CD8-positive, alpha-beta memory T cell (primary cell): ENCODE data around the gene ANKRD13C. TPM values are rescaled to one million over a fixed set of nuclear protein-coding genes. Genes with fewer than 3 reads are reported as not detected.
"Not testable (repeated sequence)": the region's sequence is repeated elsewhere in the genome, so short reads cannot be mapped to it uniquely, and the experiment has no call there.

ENCODE experiments used
- CTCF ChIA-PET: fragments of 350-600 bp; sonication (Branson Sonifier 250); formaldehyde crosslinking; loops from one replicate; lab custom pipeline; 2021; ENCODE audit warnings: antibody characterized with exemption; lab: Charles Lee
- POLR2A ChIA-PET: fragments of 350-600 bp; sonication (Branson Sonifier 250); formaldehyde crosslinking; loops from one replicate; lab custom pipeline; 2021; ENCODE audit warnings: antibody characterized with exemption; lab: Charles Lee
- DNase-seq, 5 donors: peaks; one replicate each; pipeline versions ENCODE4 v3.0.0 to v3.0.0-alpha.2; 2020 to 2022; ENCODE audit warnings: mixed read lengths in 1 of 5
- H3K27ac ChIP-seq: one replicate; pipeline ENCODE4 v1.7.0; 2013; ENCODE audit warnings: low read depth, mild to moderate bottlenecking, low read length, moderate library complexity
- H3K27me3 ChIP-seq: 2 replicates; pipeline ENCODE4 v1.7.0; 2013; ENCODE audit warnings: low read length, mild to moderate bottlenecking; ENCODE audit not compliant: insufficient read depth, poor library complexity, severe bottlenecking
- H3K36me3 ChIP-seq: 2 replicates; pipeline ENCODE4 v1.7.0; 2013; ENCODE audit warnings: mild to moderate bottlenecking, low read length, moderate library complexity; ENCODE audit not compliant: insufficient read depth
- H3K4me1 ChIP-seq: 2 replicates; pipeline ENCODE4 v1.7.0; 2013; ENCODE audit warnings: mild to moderate bottlenecking, low read length, moderate library complexity; ENCODE audit not compliant: insufficient read depth
- H3K4me3 ChIP-seq: 2 replicates; pipeline ENCODE4 v1.7.0; 2013; ENCODE audit warnings: mild to moderate bottlenecking, low read length
- H3K9me3 ChIP-seq: 2 replicates; pipeline ENCODE4 v1.7.0; 2013; ENCODE audit warnings: mild to moderate bottlenecking, low read length
- H3K27ac Mint-ChIP-seq, 8 donors: one replicate each; pipeline ENCODE4 v1.8.0; 2020 to 2021; ENCODE audit warnings: mixed read lengths in 8 of 8, mild to moderate bottlenecking in 6 of 8, inconsistent platforms in 3 of 8, moderate library complexity in 3 of 8
- H3K27me3 Mint-ChIP-seq, 2 donors: one replicate each; pipeline ENCODE4 v1.8.0; 2020 to 2021; ENCODE audit warnings: mixed read lengths in 2 of 2, mild to moderate bottlenecking in 1 of 2, moderate library complexity in 1 of 2
- H3K36me3 Mint-ChIP-seq, 3 donors: one replicate each; pipeline ENCODE4 v1.8.0; 2020 to 2021; ENCODE audit warnings: mixed read lengths in 3 of 3, inconsistent platforms in 1 of 3, mild to moderate bottlenecking in 1 of 3
- H3K4me1 Mint-ChIP-seq, 3 donors: one replicate each; pipeline ENCODE4 v1.8.0; 2020 to 2021; ENCODE audit warnings: mixed read lengths in 3 of 3, inconsistent platforms in 1 of 3, mild to moderate bottlenecking in 1 of 3
- H3K4me3 Mint-ChIP-seq, 7 donors: one replicate each; pipeline ENCODE4 v1.8.0; 2020 to 2021; ENCODE audit warnings: mixed read lengths in 7 of 7, mild to moderate bottlenecking in 6 of 7, moderate library complexity in 4 of 7, inconsistent platforms in 2 of 7
- H3K9me3 Mint-ChIP-seq, 5 donors: one replicate each; pipeline ENCODE4 v1.8.0; 2020 to 2022; ENCODE audit warnings: mixed read lengths in 5 of 5, mild to moderate bottlenecking in 3 of 5, moderate library complexity in 2 of 5, inconsistent platforms in 1 of 5
- polyA plus RNA-seq: library from polyadenylated mRNA; unstranded; fragments of 300-500 nt; fragmentation: Illumina TruSeq; gene quantifications from one replicate; pipeline ENCODE4 v1.2.3, GENCODE V29; 2021
- total RNA-seq, 2 experiments: library from RNA; stranded (reverse); gene quantifications; one replicate each; pipeline ENCODE4 v1.2.3, GENCODE V29; 2021

ANKRD13C gene
- total and polyA plus RNA-seq, 3 experiments from 2014 or later = 15.9 to 30.9 (median 29.4) TPM

DNA sequence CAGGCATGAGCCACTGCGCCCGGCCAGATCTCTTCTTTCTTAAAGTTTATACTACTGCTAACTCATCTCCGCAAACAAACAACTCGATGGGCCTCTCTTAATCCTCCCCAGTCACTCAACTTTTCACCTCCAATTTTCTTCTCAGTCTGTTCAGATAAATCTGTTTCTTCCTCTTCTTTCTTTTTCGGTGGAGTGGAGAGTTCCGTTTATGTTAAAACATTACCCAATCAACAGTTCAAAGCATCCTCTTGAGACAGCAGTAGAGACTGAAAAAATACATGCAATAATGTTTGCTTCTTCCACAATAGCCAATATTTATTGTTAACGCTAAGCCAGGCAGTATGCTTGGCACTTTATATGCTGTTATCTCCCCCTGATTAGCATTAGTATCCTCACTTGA lies 1.4 kb upstream of the ANKRD13C start:
- ChIA-PET POLR2A (interaction anchor here (0.6 kb wide), 1 partner anchor 10 kb away, joined by 3 read pairs; no protein-coding TSS in a partner anchor), CTCF (no interaction called here)
- H3K4me3 Mint-ChIP-seq = peak overlapping the region; percentile 70 to 99 (median 96)
- H3K36me3 Mint-ChIP-seq = peaks cover 0 to 24% (median 0%) of the 10 kb centered on the region in 3 donors
- DNase-seq = no peak
- H3K27me3 Mint-ChIP-seq = peaks cover 0 to 6% of the 10 kb centered on the region in 2 donors
- peaks cover 31% of the 10 kb centered on the region for H3K4me1 ChIP-seq
- no peaks in the 10 kb centered on the region for H3K9me3 ChIP-seq
- peaks cover 0 to 3% (median 0%) of the 10 kb centered on the region in 5 donors for H3K9me3 Mint-ChIP-seq
- H3K27ac Mint-ChIP-seq = peak overlapping the region in 6 of 8 donors; percentile 76 to 98 (median 96)
- no peaks in the 10 kb centered on the region for H3K36me3 ChIP-seq
- H3K4me1 Mint-ChIP-seq = peaks cover 35 to 49% (median 47%) of the 10 kb centered on the region in 3 donors
- H3K27me3 ChIP-seq = no peaks in the 10 kb centered on the region
- no peak overlapping the region for H3K4me3 ChIP-seq
- peak overlapping the region; percentile 98 for H3K27ac ChIP-seq

GRCh38 chr1:70355111-70355407 lies 537 bp upstream of the ANKRD13C start:
- Mint-ChIP-seq H3K4me1 (peaks cover 42 to 57% (median 55%) of the 10 kb centered on the region in 3 donors), H3K9me3 (peaks cover 0 to 3% (median 0%) of the 10 kb centered on the region in 5 donors), H3K27me3 (peaks cover 0 to 6% of the 10 kb centered on the region in 2 donors), H3K4me3 (peak overlapping the region; percentile 94 to 99 (median 96)), H3K36me3 (peaks cover 0 to 30% (median under 1%) of the 10 kb centered on the region in 3 donors), H3K27ac (peak overlapping the region; percentile 95 to 100 (median 98))
- no peak for DNase-seq
- ChIA-PET CTCF (interaction anchor here (1.1 to 3.0 kb wide), 4 partner anchors 55 to 148 kb away, joined by 3 to 21 read pairs (median 4); partner anchors contain the start of gene CTH), POLR2A (interaction anchor here (0.6 to 3.2 kb wide), 6 partner anchors 11 to 222 kb away, joined by 3 to 67 read pairs (median 5); partner anchors contain the start of genes CTH, LRRC40 and SRSF11)
- Histone ChIP-seq H3K27me3 (no peaks in the 10 kb centered on the region), H3K36me3 (no peaks in the 10 kb centered on the region), H3K4me1 (peaks cover 36% of the 10 kb centered on the region), H3K27ac (peak overlapping the region; percentile 98), H3K9me3 (no peaks in the 10 kb centered on the region), H3K4me3 (peak overlapping the region; percentile 78)

DNA sequence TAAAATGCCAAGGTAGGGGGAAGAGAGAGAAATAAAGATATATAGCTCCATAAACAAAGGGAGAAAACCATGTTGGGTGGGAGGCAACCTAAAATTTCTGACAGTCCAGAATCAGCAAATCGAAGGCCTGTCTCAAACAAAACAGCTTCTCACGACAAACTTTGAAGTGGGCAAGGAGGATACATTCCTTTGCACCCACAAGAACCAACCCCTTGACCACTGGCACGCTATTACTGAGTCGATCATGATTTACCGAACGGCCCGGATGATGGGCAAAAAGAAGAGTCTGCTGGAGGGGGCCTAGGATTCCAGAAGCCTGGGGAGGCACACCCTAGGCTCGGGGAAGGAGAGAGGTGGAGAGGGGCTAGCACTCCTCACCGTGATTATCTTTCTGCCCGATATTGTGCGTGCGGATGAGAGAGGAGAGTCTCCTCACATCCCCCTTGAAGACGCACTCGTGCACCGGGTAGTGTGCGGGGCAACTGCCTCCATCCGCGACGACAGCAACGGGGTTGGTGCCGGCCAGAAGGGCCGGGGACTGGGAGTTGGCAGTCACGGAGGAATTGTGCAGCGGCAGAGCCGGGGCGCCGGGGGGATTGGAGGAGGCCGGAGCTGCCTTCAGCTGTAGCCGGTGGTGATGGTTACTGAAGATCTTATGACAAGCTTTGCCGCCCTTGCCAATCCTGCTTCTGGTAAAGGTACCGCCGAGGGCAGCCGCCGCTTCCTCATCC lies 756 bp downstream of the ANKRD13C start:
- peaks cover 0 to 33% (median 1%) of the 10 kb centered on the region in 3 donors for H3K36me3 Mint-ChIP-seq
- Histone ChIP-seq H3K36me3 (no peaks in the 10 kb centered on the region), H3K4me3 (peak overlapping the region; percentile 78), H3K27ac (peak overlapping the region; percentile 98), H3K9me3 (no peaks in the 10 kb centered on the region), H3K27me3 (no peaks in the 10 kb centered on the region), H3K4me1 (peaks cover 40% of the 10 kb centered on the region)
- peak in 2 of 5 donors; percentile 2 to 54 for DNase-seq
- H3K27me3 Mint-ChIP-seq = peaks cover 0 to 6% of the 10 kb centered on the region in 2 donors
- ChIA-PET CTCF (interaction anchor here (1.1 to 3.0 kb wide), 3 partner anchors 57 to 147 kb away, joined by 3 to 21 read pairs (median 4); partner anchors contain the start of gene CTH), POLR2A (interaction anchor here (0.7 to 3.2 kb wide), 5 partner anchors 53 to 727 kb away, joined by 3 to 67 read pairs (median 7); partner anchors contain the start of genes CTH, LRRC40, SRSF11 and ZRANB2)
- H3K9me3 Mint-ChIP-seq = peaks cover 0 to 3% (median 0%) of the 10 kb centered on the region in 5 donors
- peaks cover 50 to 68% (median 63%) of the 10 kb centered on the region in 3 donors for H3K4me1 Mint-ChIP-seq
- H3K27ac Mint-ChIP-seq = peak overlapping the region; percentile 95 to 100 (median 98)
- H3K4me3 Mint-ChIP-seq = peak overlapping the region; percentile 94 to 99 (median 96)

GRCh38 chr1:70353044-70353443 lies 1.5 kb downstream of the ANKRD13C start:
- H3K36me3 Mint-ChIP-seq = peaks cover 0 to 33% (median 1%) of the 10 kb centered on the region in 3 donors
- CTCF ChIA-PET = interaction anchor here (3.0 kb wide), 1 partner anchor 57 kb away, joined by 21 read pairs; the partner anchor contains the start of gene CTH
- no peak for DNase-seq
- peak overlapping the region; percentile 95 to 100 (median 98) for H3K27ac Mint-ChIP-seq
- H3K4me3 Mint-ChIP-seq = peak overlapping the region; percentile 94 to 99 (median 96)
- H3K4me1 ChIP-seq = peaks cover 40% of the 10 kb centered on the region
- H3K4me1 Mint-ChIP-seq = peaks cover 56 to 75% (median 70%) of the 10 kb centered on the region in 3 donors
- peaks cover 0 to 6% of the 10 kb centered on the region in 2 donors for H3K27me3 Mint-ChIP-seq
- H3K9me3 Mint-ChIP-seq = peaks cover 0 to 3% (median 0%) of the 10 kb centered on the region in 5 donors
- peak overlapping the region; percentile 78 for H3K4me3 ChIP-seq
- no peaks in the 10 kb centered on the region for H3K9me3 ChIP-seq
- H3K27ac ChIP-seq = peak overlapping the region; percentile 98
- no peaks in the 10 kb centered on the region for H3K36me3 ChIP-seq
- POLR2A ChIA-PET = interaction anchor here (2.4 to 3.2 kb wide), 2 partner anchors 58 to 132 kb away, joined by 25 to 67 read pairs; partner anchors contain the start of genes CTH and SRSF11
- H3K27me3 ChIP-seq = no peaks in the 10 kb centered on the region

DNA sequence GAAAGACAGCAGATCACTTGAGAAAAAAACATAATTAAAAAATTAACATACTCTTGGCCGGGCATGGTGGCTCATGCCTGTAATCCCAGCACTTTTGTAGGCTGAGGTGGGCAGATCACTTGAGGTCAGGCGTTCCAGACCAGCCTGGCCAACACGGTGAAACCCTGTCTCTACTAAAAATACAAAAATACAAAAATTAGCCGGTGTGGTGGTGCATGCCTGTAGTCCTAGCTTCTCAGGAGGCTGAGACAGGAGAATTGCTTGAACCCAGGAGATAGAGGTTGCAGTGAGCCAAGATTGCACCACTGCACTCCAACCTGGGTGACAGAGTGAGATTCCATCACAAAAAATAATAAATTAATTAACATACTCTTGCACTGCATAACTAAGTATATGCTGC lies 4.7 kb downstream of the ANKRD13C start:
- POLR2A ChIA-PET, DNase-seq, H3K27me3 Mint-ChIP-seq, H3K27ac ChIP-seq, H3K4me3 ChIP-seq, H3K9me3 Mint-ChIP-seq, H3K27me3 ChIP-seq, CTCF ChIA-PET, H3K9me3 ChIP-seq, H3K36me3 ChIP-seq: not testable (repeated sequence)
- H3K27ac Mint-ChIP-seq = peak overlapping the region in 1 of 8 donors; percentile 24
- H3K36me3 Mint-ChIP-seq = peaks cover 0 to 47% (median 1%) of the 10 kb centered on the region in 3 donors
- peak overlapping the region in 4 of 7 donors; percentile 3 to 36 (median 30) for H3K4me3 Mint-ChIP-seq
- peaks cover 63 to 88% (median 87%) of the 10 kb centered on the region in 3 donors for H3K4me1 Mint-ChIP-seq
- peaks cover 37% of the 10 kb centered on the region for H3K4me1 ChIP-seq

- Histone ChIP-seq H3K27me3 (no peaks in the 10 kb centered on the region), H3K36me3 (no peaks in the 10 kb centered on the region), H3K9me3 (no peaks in the 10 kb centered on the region), H3K4me3 (no peak overlapping the region), H3K4me1 (peaks cover 37% of the 10 kb centered on the region), H3K27ac (no peak overlapping the region)
- ChIA-PET CTCF (no interaction called here), POLR2A (no interaction called here)
- Mint-ChIP-seq H3K36me3 (peaks cover 0 to 35% (median 1%) of the 10 kb centered on the region in 3 donors), H3K27me3 (no peaks in the 10 kb centered on the region), H3K4me3 (peak overlapping the region in 3 of 7 donors; percentile 8 to 44 (median 20)), H3K9me3 (no peaks in the 10 kb centered on the region), H3K27ac (peak overlapping the region in 1 of 8 donors; percentile 5), H3K4me1 (peaks cover 58 to 82% (median 79%) of the 10 kb centered on the region in 3 donors)
- DNase-seq = no peak
Measured at GRCh38 chr1:70348399-70349165, 5.9 kb downstream of the ANKRD13C start.

DNA sequence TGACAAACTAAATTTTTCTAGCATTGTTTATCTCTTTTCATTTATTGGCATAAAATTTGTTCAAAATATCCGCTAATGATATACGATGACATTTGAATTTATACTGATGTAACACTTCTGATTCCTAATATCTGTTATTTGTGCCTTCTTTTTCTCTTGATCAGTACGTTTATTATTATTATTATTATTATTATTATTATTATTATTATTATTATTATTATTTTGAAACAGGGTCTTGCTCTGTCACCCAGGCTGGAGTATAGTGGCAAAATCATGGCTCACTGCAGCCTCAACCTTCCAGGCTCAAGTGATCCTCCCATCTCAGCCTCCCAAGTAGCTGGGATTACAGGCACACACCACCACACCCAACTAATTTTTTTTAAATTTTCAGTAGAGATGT lies 14.9 kb downstream of the ANKRD13C start:
- H3K4me1 ChIP-seq, H3K9me3 Mint-ChIP-seq, H3K27ac Mint-ChIP-seq, H3K9me3 ChIP-seq, POLR2A ChIA-PET, H3K4me3 Mint-ChIP-seq, CTCF ChIA-PET, H3K27ac ChIP-seq, H3K27me3 ChIP-seq, H3K27me3 Mint-ChIP-seq, H3K4me3 ChIP-seq, H3K36me3 ChIP-seq, DNase-seq: not testable (repeated sequence)
- peaks cover 4 to 23% (median 10%) of the 10 kb centered on the region in 3 donors for H3K36me3 Mint-ChIP-seq
- H3K4me1 Mint-ChIP-seq = peaks cover 29 to 48% (median 47%) of the 10 kb centered on the region in 3 donors
